ENCODE results near the gene P2RY12. TPM values are rescaled to one million over a fixed set of nuclear protein-coding genes. Genes with fewer than 3 reads are reported as not detected.

The P2RY12 gene
- total RNA-seq (not detected in 2 replicates), polyA plus RNA-seq (not detected in 2 replicates), polyA minus RNA-seq (not detected in 2 replicates), Bru-seq, nascent RNA (not detected), BruChase-seq, experiment 1, labeled RNA remaining after a 6-hour chase (not detected), BruChase-seq, experiment 2, labeled RNA remaining after a 2-hour chase (not detected)
- polyA plus RNA-seq (2011; cell fraction: cytosol; rRNA removed): not detected in 2 replicates
- polyA plus RNA-seq (2011; cell fraction: nucleus; rRNA removed): not detected in 2 replicates
- polyA plus RNA-seq (2012): not detected in 2 replicates
- polyA minus RNA-seq (2011; cell fraction: cytosol; rRNA and poly(A)+ RNA removed): not detected
- not detected in 2 replicates for polyA minus RNA-seq (2011; cell fraction: nucleus; rRNA and poly(A)+ RNA removed)
- long read RNA-seq: 0 reads

DNA sequence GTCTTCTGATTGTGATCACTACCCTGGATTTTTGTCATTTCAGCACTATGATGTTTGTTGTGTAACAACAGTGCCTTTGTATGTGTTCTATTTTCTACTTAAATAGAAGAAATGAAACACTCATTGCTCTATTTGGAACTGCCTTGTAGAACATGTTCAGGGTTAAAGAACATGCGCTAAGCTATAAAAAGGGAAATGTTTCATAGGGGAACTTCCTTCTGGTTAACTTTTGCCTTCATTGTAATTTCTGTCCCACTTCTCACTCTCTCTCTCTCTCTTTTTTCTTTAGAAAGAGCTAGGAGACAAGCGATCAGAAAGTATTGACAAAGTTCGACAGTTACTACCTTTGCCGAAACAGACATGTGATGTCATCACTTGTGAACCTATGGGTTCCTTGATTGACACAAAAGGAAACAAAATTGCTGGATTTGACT lies at the start of gene P2RY12:
Gene P2RY12 (minus strand): TSS at position 13 of the 434 bp plus-strand sequence. CDS start 45,908 bp downstream, outside the sequence.
- Histone ChIP-seq H3K9ac (replicated peaks; ENCODE audit: extremely low read depth, insufficient read depth, low read length) (no peak within 1 kb of the TSS), H3K27ac (ENCODE audit: insufficient read depth, low read depth, low read length) (no peak within 1 kb of the TSS), H4K20me1 (replicated peaks; ENCODE audit: control insufficient read depth, extremely low read depth, insufficient read depth, low read length) (no peaks in the 10 kb centered on the region), H3K4me2 (ENCODE audit: insufficient read depth, low read length) (no peak within 1 kb of the TSS), H3K36me3 (ENCODE audit: control insufficient read depth in 2 of 2, extremely low read depth in 1 of 2, insufficient read depth in 2 of 2, low read length in 2 of 2) (no peaks in the 10 kb centered on the region), H3K79me2 (ENCODE audit: control insufficient read depth, insufficient read depth, low read length) (no peaks in the 10 kb centered on the region), H3K9me3 (replicated peaks; ENCODE audit: control insufficient read depth, insufficient read depth, low read length) (no peaks in the 10 kb centered on the region), H2AFZ (ENCODE audit: low read depth, low read length) (no peak within 1 kb of the TSS), H3K4me1 (ENCODE audit: control insufficient read depth, extremely low read depth, insufficient read depth, low read length) (no peaks in the 10 kb centered on the region), H3K4me3 (replicated peaks in 1 of 3; ENCODE audit: insufficient read depth in 1 of 3, low read depth in 1 of 3, low read length in 3 of 3) (no peak within 1 kb of the TSS), H3K9me1 (replicated peaks; ENCODE audit: control insufficient read depth, extremely low read depth, insufficient read depth, low read length) (no peaks in the 10 kb centered on the region), H3K27me3 (ENCODE audit: control insufficient read depth in 2 of 2, insufficient read depth in 2 of 2, low read length in 2 of 2) (no peaks in the 10 kb centered on the region)
- ChIA-PET CTCF (interaction anchor here (1.0 to 1.9 kb wide), 4 partner anchors 8 to 15 kb away, joined by 3 to 6 read pairs (median 3); no protein-coding TSS in a partner anchor), POLR2A (no interaction called here)
- dilution Hi-C loops (cut with MboI; ENCODE audit: extremely low pct_ligation_motif_present, low sequenced_read_pairs) (no loop called here), intact Hi-C loops (cut with micrococcal nuclease) (no loop called here)
- FAIRE-seq (no peak), DNase-seq (ENCODE audit: low read depth, low spot score) (no peak)
- TF ChIP-seq FOS (IDR thresholded peaks at IDR 0.05; ENCODE audit: borderline replicate concordance, insufficient read depth, low read length): no peak
- TF ChIP-seq, protein P1, sequence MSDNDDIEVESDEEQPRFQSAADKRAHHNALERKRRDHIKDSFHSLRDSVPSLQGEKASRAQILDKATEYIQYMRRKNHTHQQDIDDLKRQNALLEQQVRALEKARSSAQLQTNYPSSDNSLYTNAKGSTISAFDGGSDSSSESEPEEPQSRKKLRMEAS (IDR thresholded peaks at IDR 0.05; ENCODE audit: insufficient read depth, insufficient read length): no peak
- TF ChIP-seq JUN (IDR thresholded peaks at IDR 0.05; ENCODE audit: borderline replicate concordance, insufficient read depth, insufficient read length, low read depth): no peak
- no peak for TF ChIP-seq MYC (IDR thresholded peaks at IDR 0.05; ENCODE audit: low read depth, low read length)
- no peak for TF ChIP-seq POLR2AphosphoS5 (IDR thresholded peaks at IDR 0.05; ENCODE audit: insufficient read depth, low read depth, low read length)
- BruUV-seq (replicated peaks): no TSS peak
